Islet precursor cell (in vitro differentiated cells): Measurements from ENCODE around the gene OR9Q1.

ENCODE experiments used
- DNase-seq: peaks from one replicate; pipeline ENCODE4 v3.0.0-alpha.2; 2018

The OR9Q1 gene

DNA sequence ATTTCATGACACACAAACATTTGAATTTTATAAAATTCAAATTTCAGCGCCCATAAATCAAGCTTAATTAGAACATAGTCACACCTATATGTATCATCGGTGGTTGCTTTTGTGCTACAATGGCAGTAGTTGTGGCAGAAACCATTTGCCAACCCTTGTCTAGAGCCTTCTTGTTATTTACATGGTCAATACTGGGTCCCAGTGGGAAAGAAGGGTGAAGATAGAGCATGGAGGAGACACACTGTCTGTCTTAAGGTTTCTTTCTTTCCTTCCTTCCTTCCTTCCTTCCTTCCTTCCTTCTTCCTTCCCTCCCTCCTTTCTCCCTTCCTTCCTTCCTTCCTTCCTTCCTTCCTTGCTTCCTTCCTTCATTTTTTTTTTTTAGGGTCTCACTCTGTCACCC, 10.8 kb downstream of the OR9Q1 start:
- DNase-seq = no peak

DNA sequence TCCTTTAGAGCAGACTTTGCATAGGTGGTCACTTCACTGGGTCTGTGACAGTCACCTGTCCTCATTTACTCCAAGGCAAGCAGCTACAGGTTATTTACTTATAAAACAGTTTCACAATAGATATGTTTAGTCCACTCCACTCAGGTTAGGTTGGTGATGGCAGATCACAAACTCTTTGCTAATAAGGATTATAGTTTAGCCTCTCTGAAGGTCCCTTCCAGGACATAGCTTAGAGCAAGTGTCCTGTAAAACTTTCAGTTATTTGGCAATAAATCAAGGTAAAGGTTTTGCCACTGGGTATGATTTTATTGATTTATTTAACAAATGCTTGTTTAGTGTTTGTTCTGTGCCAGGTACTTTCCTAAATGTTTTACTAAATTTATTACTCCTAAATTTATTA, 15.9 kb downstream of the OR9Q1 start:
- no peak for DNase-seq

DNA sequence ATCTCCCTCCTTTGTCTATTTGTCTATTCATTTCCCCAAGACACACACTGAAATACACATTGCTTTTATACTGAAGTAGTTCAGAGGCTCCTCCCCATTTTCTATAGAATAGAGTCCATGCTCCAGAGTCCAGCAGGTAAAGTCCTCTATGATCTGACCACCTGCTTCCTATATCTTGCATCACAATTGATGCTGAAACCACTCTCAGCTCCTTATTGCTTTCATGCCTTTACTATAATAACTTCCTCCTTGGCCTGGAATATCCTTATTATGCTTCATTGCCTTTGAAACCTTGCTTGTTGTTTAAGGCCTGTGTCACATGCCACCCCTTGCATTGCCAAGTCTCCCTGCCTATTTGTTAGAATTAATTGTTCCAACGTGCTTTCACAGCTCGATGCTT, 19.7 kb downstream of the OR9Q1 start:
- DNase-seq = no peak

DNA sequence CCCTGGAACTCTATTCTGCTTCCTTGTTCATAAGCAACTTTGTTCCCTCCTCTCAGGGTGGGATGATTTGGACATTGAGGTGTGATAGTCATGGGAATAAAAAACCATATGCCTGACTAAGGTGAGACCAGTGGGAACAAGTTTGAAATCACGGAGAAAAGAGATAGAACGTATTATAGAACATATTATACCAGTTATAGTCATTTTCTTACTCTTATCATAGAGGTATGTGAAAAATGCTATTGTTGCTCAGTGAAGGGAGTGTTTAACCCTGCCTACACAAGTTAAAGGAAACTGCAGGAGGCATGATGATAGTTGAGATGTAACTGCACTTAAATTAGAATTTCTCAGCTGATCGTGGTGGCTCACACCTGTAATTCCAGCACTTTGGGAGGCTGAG, 22.6 kb downstream of the OR9Q1 start:
- DNase-seq = no peak

DNA sequence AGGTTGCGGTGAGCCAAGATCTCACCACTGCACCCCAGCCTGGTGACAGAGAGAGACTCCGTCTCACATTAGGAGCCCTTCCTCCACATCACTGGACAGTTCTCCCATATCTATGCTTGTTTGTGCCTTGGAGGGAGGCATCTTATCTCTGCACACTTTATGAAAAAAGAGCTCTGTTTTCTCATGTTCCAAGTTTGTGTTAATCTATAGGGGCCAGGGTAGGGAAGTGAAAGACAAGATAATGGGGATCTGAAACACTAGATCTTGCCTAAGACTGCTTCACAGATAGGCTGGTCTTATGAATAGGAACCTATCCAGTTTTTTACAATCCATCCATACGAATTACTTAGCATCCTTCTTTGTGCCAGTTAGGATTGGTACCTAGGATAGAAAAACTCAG, 24.1 kb downstream of the OR9Q1 start:
- DNase-seq = no peak

DNA sequence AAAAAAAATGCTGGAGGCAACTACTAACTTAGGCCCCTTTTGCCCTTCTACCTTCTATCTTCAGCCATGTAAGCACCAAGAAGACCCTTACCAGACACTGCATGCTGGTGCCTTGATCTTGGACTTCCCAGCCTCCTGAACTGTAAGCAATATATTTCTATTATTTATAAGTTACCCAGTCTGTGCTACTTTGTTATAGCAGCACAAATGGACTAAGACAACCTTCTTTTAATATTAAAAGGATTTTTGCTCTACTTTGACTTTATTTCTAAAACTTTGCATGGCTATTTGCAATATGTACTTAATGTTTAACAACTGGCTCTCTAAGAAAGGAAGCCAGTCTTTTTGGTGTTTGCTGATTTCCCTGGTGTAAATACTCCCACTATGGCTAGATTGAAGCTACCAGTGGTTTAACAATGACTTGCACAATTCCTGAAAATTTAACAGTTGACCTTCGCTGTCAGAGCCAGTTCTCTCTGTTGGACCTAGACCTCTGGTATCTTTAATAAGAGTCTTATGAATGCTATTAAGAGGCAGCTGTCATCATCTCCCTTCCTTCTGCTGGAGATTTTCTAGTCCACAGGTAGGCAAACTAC, 32.2 kb downstream of the OR9Q1 start:
- DNase-seq = no peak

DNA sequence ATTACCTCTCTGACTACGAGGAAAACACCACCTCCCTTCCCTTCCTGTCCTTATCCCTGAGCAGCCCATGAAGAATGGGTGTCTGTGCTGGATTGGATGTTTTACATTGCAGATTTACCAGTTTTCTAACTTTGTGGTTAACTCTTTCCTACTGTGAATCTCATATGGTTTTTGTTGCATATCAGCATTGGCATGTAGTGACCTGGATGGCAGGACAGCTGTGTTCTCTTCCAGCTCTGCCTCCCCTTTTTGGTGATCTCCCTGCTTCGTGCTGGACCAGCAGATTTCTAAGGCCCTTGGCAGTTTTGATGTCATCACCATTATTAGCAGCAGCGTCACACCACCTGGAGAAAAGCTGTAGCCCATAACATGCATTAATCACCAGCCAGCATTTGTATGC, 33.8 kb downstream of the OR9Q1 start:
- no peak for DNase-seq

DNA sequence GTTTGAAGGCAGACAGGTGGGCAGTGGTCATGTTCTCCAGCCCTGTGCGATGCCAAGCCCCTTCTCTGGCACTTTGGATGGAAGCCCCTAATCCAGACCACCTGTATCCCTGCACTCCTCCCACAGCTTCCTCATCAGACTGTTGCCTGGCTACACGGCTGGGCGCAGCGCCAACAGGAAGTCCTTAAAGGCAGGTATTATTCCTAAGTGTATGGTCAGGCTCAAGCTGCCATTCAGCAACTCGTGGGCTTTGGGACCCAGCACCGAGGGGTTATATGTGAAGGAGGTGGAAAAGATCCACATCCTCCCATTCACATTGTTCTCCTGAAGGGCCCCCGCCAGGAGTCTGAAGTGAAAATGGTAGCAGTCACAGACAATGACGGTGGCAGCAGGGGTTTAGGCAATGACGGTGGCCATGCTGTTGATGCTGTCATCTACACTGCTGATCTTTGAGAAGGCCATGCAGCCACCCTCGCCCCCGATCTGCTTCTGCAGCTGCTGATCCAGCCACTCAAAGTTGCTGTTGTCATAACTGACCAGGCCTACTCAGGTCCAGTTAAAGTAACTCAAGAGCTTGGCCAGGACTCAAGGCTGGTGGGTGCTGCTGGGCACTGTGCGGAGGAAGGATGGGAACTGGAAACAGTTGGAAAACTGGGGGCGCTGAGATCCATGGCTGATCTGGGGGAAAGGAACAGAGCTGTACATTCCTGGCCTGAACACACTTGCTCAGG, 34.8 kb downstream of the OR9Q1 start:
- DNase-seq = no peak

DNA sequence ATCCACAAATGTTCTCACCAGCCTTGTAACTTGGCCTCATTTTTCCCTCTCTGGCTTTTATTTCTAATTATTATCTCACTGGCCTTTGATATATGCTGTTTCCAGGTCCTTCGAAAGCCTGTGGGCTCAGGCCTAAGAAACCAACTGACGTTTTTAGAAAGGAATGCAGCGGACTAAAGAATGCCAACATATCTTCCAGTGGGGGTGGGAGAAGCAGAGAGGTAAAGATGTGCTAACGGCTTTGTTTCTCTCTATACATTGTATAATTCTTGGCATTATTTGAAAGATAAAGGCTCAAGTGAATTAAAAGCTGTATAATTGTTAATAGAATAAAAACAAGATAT, 35.3 kb downstream of the OR9Q1 start:
- peak; percentile 77 for DNase-seq

DNA sequence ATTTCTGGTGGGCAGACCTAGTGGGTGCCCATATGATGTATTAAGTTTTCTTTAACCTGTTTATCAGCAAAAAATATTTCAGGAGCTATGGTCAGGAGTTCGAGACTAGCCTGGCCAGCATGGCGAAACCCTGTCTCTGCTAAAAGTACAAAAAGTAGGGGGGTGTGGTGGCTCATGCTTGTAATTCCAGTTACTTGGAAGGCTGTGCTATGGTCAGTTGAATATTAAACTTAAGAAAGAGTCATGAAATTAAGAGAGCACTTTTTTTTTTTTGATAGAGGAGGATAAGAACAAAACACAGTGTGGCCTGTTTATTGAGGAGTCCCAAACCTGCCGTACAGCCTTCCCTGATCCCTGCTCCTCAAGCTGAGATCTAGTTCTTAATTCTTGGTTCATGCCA, 36.9 kb downstream of the OR9Q1 start:
- DNase-seq = no peak

DNA sequence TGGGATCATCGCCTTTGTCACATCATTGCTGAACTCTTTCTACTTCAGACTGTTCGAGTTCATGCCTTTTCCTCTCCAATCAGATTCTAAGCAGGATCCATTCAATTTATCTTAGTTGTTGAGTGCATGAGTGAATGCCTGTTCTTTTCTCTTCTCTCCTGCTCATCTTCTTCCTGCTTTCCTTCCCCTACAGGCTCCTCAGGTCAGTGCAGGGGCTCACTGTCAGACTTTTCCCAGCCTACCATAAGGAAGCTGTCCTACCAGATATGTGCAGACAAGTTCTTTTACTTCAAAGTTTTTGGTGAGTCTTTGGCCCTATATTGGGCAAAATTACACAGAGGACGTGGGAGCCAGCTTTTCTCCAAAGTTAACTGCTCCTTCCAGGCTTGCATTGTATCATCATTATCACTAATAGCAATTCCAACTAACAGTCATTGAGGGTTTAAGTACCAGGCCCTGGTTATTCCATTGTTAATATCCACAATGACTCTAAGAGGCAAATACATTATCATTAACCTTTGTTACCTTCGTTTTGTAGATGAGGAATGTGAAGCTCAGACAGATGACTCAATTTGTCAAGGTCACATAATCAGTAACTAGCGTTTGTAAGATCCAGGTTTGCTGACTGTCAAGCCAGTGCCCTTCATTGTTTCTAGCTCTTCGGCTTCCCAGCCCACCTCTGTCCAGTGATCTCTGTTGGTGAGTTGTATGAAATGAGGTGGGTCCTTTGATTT, 37.4 kb downstream of the OR9Q1 start:
- peak; percentile 73 for DNase-seq

DNA sequence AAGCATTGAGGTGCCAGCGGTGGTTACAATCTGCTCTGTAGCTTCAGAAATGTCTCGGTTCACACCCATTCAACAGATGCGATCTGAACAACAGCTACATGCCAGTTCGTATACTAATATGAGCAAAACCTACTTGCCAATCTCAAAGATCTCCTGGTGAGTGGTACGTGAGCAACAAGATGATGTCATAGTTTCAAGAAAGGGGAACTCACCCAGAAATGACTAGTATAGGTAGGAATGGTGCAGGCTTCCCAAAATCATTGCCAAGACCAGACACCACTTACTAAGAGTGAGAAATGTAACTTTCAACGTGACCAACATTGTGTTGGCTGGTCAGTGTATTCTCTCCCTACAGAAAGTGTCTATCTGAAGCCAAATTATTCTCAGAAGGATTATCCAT, 38.1 kb downstream of the OR9Q1 start:
- DNase-seq = no peak

DNA sequence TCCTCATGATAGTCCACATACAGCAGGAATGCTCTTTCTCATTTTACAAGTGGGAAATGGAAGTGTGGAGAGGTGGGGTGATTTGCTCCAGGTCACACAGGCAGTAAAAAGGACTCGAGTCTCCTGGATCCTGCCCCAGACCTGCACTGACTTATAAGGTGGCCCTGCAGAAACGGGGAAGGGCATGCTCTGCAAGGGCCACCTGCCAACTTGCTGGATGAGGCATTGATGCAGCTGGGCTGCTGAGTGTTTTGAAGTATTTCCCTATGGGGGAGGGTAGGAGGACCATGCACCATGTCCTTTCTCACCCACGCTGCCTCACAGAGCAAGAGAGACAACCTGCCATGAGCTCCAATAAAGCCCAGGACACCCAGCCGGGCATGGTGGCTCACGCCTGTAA, 44.0 kb downstream of the OR9Q1 start:
- no peak for DNase-seq

DNA sequence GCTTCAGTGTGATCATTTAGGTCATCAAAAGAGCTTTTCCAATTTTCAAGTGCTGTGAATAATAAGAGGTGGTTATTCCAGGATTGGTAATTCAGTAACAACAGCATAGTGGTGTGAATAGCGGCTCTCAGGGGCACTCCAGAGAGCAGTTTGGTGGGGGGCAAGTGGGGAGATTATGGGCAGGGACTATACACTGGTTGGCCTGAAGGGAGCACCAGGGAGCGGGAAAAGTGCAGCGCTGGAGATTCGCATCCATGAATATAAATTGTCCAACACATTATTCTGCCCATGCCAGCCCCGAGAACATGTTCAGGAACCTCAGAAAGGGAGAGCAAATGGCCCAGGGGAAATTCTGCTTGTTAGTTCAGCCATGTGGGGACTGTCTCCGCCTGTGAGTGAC, 45.0 kb downstream of the OR9Q1 start:
- DNase-seq = no peak

DNA sequence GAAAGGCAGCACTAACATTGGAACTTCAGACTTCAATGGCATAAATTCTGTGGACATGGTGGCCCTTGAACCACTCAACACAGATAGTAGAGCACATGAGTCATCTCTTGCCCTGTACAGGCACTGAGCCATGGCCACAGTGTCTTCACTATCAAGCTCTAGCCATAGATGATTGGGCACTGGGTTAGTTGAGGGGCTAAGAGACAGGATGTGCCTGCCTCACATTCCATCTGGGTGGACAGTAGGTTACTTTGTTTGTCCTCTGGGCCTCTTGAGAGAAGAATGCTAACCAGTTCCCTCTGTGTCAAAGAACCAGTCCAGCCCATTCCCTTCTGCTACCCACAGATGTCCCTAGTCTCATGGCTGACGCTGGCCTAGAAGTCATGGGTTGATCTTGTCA, 46.9 kb downstream of the OR9Q1 start:
- peak; percentile 80 for DNase-seq

DNA sequence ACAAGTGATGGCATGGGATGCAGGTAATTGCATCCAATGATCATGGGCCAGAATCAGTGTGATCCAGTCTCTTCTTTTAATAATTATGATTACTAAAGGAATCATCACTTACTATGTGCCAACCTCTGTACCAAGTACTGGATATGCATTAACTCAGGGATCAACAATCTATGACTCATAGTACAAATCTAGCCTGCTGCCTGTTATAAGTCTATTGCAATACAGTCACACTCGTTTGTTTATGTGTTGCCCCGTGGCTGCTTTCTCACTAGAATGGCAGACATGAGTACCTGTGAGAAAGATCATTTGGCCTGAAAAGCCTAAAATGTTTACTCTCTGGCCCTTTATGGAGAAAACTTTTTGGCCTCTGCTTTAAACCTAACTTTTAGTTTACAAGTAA, 52.1 kb downstream of the OR9Q1 start:
- DNase-seq = no peak

DNA sequence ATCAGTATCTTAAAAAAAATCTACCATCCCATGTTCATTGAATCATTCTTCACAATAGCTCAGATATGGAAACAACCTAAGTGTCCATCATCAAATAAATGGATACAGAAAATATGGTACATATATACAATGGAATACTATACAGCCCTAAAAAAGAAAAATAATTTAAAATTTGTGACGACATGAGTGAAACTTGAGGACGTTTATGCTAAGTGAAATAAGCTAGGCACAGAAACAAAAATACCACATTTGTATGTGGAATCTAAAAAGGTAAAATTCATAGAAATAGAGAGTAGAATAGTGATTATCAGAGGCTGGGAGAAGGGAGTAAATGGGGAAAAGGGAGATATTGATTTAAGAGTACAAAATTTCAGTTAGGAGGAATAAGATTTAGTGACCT, 62.8 kb downstream of the OR9Q1 start:
- DNase-seq = no peak

DNA sequence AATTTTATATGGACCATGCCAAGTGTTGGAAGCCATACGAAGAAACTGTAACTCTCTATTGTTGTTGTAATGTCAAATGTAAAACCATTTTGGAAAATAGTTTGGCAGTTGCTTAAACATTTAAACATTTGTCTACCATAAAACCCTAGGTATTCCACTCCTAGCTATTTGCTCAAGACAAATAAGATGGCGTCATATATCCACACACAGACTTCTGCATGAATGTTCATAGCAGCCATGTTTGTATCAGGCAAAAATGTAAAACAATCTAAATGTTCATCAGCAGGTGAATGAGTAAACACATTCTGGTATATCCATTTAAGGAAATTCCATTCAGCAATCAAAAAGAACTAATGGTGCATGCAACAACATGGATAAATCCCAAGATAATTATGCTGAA, 73.8 kb downstream of the OR9Q1 start:
- no peak for DNase-seq

DNA sequence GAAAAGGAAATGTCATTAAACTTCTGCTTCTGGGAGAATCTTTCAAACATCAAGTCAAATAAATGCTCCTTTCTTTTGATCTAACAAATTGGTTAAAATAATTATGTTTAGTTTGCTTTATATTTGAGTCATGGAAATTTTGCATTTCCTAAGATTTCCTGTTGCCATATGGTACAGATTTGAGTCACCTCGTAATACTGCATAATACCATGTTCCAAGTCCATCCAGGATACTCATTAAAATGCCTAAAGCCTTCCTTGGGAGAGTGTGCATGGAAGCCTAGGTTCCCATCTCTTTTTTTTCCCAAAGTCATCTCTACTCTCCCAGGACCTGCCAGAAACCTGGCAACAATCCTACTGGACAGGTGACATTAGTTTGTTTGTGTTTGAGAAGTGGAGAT, 97.4 kb downstream of the OR9Q1 start:
- no peak for DNase-seq

DNA sequence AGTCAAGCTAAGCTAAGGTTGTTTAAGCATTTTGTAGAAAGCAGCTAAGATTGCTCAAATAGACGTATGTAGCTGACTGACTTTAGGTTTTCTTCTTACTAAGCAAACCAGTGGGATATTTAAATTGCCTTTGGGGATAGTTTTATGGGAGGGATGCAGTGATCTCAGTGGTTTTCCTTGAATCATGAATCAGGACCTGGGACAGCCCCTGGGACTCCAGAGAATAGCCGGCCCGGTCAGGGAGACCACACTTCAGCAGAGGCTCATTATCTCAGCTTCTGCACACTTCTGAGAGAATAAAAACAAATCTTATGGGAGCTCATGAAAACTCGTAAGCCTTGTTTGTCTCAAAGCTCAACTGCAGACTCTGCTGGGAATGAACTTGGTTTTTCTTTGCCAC, 101.8 kb downstream of the OR9Q1 start, which contains the start of gene OR9I1:
TSS of gene OR9I1 (minus strand) at position 62 of the 400 bp plus-strand sequence. CDS start 6,086 bp downstream, outside the sequence.
- no peak for DNase-seq

DNA sequence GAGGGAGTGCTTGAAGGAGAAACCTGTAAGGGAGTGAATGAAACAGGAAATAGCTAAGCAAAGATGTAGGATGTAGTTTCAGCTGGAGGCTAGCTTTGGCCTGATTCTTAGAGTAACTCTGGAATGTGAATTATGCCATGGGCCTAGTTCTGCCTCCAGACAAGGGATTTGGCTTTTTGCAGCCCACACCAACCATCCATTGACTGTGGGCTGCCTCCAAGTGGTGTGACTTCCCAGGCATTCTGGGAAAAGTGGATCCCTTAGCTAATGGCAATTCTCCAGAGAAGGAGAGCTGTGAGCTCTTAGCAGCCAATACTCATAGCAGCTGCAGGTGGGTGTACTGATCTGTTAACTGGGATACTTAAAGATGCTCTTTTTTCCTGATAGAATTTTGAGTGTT, 103.7 kb downstream of the OR9Q1 start:
- peak; percentile 60 for DNase-seq

DNA sequence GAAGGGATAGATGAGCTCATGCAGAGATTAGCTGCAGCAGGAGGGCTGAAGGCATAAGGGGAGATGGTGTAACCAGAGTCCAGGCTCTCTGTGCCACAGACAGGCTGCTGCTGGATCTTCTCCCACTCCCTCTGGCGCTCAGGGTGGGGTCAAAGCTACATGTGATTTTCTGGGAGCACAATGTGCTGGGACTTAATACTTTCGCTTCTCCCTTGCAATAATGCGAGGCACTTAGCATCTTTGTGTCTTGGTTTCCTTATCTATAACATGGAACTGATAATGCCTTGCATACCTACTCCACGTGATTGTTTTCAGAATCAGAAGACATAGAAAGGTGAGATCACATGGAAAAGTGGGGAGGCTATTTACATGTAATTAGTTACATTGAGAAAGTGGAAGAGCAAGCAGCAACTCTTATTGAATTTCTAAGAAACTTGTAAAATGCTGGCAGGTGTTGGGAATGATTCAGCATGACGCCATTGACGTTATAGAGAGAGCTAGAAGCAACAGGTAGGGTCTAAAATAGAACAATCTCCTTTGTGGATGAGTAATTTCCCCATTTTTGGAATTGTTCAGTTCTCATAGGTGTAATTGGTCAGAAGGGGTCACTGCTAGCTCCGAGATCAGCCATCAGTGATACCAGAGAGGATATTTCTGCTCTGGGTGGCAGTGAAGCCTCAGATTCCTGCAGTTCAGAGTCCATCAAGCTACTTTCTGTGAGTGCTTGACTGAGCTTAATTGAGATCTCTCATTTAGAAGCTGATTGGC, 109.8 kb downstream of the OR9Q1 start:
- DNase-seq = no peak

DNA sequence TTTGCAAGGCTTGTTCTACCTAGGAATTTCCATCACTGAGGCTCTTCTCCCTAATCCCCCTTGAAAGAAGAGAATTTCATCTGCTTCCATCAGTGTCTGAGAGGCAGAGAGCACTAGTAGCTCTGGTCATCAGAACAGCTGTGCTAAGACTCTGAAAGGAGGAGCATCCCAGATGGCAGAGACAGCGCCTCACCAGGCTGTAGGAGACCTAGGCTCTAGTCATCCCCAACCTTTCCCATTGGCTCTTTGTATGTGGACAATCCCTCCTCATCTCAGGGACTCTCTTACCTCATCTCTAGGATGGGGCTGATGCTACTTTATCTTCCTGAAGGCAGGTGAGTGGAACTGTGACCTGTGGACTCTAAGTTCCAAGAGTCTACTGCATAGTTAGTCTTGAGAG, 110.5 kb downstream of the OR9Q1 start:
- DNase-seq = no peak

DNA sequence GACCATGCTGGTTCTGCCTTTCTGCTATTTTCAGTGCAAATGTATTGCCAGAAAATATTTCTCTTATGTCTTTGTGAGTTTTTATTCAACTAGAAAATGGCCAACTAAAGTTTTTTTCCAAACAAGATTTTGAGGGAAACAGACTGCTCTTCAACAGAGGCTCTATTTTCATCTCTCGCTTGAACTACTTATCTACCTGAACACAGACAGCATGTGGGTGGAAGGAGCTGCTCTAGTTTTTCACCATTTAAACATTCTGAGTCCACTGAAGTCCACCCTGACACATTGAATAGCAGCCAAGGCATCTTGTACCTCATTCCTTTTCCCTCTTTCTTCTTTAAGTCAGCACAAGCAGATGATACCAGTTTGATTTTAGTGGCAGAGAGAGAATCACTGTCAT, 111.5 kb downstream of the OR9Q1 start:
- DNase-seq = no peak
